ENCODE measurements around the gene TJP2.
"Not testable (repeated sequence)": the region's sequence is repeated elsewhere in the genome, so short reads cannot be mapped to it uniquely, and the experiment has no call there.

The TJP2 gene

DNA sequence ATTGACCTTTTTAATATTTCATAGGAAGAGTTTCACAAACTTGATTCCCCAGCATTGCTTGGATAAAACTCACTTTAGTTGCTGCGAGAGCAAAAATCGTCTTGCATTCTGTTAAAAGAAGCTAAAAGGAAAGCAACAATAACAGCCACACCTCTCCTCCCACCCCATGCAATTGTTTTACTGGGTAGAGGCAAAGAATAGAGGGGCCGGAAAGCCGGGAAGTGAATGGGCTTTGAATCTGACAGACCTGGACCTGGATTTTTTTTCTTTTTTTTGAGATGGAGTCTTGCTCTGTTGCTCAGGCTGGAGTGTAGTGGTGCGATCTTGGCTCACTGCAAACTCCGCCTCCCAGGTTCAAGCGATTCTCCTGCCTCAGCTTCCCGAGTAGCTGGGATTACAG, 9.5 kb upstream of the TJP2 start:
- FAIRE-seq: not testable (repeated sequence)

DNA sequence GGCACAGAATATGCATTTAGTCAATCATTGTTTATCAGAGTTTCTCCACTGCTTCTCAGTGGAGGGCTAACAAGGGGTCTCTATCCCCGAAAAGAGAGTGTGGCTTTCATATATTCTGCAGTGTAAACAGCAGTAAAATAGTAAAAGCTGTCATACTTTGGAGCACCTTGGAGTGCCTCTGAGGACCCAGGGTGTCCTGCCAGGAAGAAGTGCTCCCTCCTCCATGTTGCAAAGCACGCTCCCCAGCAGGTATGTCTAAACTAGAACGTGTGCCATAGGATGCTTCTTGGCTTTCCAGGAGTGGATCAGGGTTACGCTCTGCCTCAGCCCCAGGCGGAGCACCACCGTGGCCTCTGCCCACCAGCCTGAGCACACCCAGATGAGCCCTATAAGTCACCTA, 8.5 kb upstream of the TJP2 start:
- FAIRE-seq: no peak

DNA sequence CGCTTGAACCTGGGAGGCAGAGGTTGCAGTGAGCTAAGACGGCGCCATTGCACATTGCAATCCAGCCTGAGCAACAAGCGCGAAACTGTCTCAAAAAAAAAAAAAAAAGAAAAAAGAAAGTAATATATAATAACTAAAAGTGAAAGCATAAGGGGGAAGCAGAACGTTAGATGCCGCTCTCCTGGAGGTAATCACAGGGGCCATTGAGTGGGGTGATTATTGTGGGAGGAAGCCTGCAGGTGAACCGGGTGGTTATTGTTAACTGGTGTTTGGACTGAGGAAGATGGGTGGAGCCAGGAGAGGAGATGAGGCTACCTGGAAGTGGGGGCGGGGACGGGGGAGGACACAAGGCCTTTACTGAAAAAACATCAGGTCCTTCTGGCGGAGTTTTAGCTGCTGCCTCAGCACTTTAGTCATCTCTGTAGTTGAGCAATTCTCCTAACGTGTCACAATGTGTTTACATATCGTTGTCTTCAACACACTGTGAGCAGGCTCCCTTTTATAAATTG, 5.3 kb upstream of the TJP2 start:
- no peak for FAIRE-seq

DNA sequence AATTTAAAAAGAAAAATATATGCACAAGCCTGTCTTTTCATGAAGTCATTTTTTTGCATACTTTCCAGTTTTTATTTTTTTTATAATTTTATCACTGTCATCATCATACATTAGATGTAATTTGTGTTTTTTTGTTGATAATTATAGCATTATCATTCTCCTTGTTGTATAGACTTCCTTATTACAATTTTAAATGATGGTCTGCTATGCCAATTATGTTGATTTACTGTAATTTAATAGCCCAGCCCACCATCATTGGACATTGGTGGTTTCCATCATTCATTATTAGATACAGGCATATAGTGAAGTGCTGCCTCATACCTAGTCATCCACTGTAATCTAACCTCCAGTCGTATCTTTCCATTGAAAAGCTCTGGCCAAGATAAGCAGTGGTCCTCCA, 3.8 kb upstream of the TJP2 start:
- no peak for FAIRE-seq

DNA sequence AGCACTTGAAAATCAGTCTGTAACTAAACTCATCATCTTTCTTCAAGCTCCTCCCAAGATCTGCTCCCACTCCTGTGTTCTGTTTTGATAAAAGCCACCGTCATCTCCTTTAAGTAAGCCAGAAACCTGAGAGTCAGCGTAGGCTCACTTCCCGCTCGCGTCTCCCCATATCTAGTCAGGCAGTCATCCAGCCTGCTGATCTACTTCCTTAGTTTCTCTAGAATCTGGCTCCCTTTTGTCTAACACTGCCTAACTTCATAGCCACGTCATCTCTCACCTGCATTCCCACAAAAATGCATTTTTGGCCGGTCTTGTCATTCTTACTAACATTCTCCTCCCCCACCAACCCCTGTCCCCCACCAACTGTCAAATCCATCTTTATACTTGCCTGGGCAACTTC, 3.0 kb upstream of the TJP2 start:
- no peak for FAIRE-seq

DNA sequence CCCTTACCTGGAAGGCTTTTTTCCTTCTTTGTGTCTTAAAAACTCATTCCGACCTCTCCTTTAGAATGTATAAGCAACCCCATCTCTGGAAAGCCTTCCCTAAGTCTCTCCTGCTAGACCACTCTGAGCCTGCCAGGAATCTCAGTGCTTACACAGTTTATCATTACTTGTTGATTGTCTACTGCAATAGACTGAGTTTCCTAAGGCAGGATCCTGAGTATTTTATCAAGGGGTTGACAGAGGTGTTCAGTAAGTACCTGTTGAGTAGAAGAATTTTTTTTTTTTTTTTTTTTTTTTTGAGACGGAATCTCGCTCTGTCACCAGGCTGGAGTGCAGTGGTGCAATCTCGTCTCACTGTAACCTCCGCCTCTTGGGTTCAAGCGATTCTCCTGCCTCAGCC, 2.6 kb upstream of the TJP2 start:
- no peak for FAIRE-seq

- no peak for FAIRE-seq
Measured at GRCh38 chr9:69172895-69173294, 1.2 kb upstream of the TJP2 start.

DNA sequence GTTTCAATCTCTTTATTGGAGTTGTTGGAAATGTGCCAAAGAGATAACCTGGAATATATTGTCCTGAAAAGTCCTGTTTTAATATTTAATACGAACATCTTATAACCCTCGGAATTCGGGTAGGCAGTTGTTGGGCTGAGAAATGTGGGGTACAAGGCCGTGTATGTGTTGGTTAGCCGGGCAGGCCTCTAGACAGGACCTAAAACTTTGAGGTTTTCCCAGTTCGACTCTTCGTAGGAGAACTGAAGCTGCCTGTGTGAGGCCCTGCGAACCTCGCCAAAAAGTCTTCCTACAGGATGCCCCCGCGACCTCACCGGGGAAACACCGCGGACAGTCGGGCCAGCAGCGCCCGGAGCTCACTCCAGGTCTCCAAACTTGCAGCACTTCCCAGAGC, 583 bp upstream of the TJP2 start:
- no peak for FAIRE-seq

GRCh38 chr9:69174616-69175463, 763 bp downstream of the TJP2 start:
- FAIRE-seq: no peak

- FAIRE-seq: no peak
Measured at GRCh38 chr9:69175486-69175885, 1.4 kb downstream of the TJP2 start.

GRCh38 chr9:69176471-69177171, 2.5 kb downstream of the TJP2 start:
- FAIRE-seq: no peak

DNA sequence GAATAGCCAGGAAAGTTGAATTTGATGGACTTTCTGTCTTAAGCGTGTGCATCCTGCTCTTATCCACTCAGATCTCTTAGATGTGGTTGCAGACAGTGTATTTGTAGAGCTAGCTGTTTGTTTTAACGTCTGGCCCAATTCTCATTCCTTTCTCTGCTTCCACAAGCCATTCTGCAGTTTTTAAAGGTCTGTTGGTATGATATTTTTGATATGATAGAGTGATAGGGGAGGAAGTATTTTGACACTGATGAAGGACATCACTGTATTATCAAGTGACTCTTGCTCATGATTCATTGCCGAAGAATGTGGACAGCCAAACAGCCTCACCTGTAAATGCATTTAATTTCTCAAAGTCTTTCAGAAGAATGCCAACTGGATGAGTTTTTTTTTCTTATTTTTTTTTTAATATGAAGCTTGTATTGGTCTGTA, 4.5 kb downstream of the TJP2 start:
- no peak for FAIRE-seq

GRCh38 chr9:69179037-69179436, 5.0 kb downstream of the TJP2 start:
- FAIRE-seq: no peak

DNA sequence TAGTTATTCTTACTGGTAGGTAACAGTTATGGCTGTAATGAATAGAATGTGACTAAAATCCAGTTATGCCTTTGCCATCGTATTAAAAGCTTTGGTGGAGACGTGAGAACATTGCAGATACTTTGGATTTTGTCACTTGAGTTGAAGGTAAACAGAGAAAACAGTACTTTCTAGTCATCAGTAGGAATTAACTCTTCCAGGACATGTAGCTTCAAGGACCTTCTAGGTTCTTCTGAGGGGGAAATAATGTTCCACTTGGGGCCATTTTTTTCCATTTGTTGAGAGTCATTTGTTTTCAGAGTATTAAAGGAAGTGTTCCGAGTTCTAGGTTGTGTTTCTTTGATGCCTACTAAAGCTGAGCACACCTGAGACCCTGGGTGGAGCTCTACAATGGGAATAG, 6.1 kb downstream of the TJP2 start:
- FAIRE-seq: no peak

DNA sequence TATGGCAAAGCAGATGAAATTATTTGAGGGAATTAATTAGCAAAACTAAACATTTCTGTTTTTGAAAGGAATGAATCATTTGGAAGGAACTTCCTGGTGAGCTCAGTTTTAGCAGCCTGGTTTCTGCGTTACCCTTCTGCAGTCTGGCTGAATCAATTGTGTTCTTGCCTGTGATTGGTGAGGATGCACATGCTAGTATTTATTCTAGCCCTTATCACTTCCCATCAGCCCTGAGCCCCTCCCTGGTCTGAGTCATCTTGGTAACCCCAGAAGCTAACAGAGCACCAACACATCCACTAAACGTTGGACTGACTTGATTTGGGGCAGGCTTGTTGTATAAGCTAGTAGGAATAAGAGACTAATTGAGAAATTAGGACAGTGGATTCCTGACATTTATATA, 6.6 kb downstream of the TJP2 start:
- FAIRE-seq: no peak

DNA sequence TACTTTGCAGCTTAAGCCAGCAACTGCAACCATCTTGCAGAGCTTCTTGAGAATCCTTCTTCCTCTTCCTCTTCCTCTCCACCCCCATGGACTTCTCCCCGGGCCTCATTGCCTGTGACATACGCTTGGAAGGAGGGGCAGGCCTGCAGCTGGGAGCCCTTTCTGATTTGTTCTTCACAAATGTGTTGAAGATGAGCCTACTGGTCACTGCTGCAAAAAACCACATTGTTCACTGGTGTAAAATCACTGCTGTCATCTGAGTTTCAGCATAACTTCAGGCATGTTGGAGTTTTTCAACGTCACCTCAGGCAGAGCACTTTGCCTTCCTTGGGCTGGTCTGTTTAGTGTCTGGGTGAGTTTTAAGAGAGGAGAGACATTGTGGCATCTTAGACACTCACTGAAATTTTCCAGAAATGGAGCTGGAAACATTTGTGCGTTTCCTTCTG, 7.9 kb downstream of the TJP2 start:
- FAIRE-seq: no peak

GRCh38 chr9:69184266-69184665, 10.2 kb downstream of the TJP2 start:
- no peak for FAIRE-seq

GRCh38 chr9:69186841-69187611, 12.9 kb downstream of the TJP2 start:
- FAIRE-seq: peak; percentile 43

DNA sequence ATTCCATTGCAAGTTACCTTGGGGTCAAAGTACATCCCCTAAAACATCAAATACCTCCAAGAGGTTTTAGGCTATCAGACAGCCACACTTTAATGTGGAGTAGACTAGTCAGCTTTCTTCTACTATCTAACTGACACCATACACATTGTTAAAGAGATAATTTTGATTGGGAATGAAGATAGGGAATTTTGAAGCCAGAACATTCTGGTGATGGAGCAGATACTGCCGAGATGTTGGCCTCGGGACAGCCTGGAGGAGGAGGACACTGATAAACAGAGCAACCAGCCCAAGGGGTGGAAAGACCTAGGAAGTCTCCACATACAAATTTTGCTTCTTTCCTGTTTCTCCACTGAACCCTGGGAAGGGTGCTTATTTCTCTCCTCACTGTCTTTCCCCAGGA, 14.9 kb downstream of the TJP2 start:
- FAIRE-seq: no peak

- FAIRE-seq: no peak
Measured at GRCh38 chr9:69190086-69190862, 16.2 kb downstream of the TJP2 start.

- FAIRE-seq: no peak
Measured at GRCh38 chr9:69190863-69191181, 16.7 kb downstream of the TJP2 start.

DNA sequence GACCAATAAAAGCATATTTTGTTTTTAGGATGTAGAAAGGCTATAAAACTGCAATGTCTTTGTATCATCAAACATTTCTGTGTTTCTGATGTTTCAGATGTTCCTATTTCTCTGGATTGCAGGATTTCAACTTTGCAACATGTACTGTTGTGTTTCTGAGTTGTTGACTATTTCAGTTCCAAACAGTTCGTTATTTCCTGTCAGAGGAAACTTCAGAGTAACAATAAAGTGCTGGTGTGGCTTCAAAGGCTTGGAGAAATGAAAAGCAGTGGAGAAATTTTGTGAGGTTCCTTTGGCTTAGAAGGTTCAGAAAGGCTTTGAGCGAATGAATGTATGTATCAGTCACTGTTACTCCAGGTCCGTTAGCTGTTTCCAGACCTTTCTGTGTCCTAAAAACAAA, 17.2 kb downstream of the TJP2 start:
- no peak for FAIRE-seq

- FAIRE-seq: no peak
Measured at GRCh38 chr9:69192214-69192613, 18.1 kb downstream of the TJP2 start.
